ENCODE data around the gene TMEM106C.
A peak's percentile ranks its signal among the peaks of the same experiment; 100 is the strongest.

Gene TMEM106C, protein sequence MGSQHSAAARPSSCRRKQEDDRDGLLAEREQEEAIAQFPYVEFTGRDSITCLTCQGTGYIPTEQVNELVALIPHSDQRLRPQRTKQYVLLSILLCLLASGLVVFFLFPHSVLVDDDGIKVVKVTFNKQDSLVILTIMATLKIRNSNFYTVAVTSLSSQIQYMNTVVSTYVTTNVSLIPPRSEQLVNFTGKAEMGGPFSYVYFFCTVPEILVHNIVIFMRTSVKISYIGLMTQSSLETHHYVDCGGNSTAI

DNA sequence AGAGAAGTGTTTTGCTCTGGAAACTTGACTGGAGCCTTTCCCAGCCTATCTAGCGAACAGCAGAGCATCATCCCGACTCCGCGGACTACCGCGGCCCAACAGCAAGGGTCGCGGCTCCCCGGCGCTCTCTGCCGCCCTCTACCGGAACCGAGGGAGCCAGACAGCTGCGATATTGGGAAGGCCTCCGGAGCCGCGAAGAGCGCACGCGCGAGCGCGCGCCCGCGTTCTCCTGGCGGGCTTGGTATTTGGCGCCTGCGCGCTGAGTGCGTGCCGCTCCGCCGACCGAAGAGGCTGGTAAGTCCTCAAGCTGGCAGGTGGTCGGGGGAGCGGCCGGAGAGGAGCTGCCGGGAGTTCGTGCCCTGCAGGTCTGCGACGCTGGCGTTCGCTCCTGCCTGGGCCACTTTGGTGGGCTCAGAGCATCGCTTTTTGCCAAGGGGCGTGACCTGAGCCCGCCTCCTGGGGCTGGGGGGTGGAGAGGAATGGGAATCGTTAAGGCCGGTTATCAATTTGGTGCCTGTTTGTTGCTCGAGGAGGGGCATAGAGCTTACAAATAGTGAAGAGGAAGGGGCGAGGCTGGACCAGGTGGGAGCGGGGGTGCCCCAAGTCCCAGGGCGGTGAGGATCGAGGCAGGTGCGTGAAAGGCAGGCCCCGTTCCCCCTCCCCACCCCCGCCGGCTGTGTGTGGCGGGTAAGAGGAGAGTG is at the start of gene TMEM106C:
Gene TMEM106C, plus strand, starts transcription at position 257 of the 701 bp plus-strand sequence. CDS start 641 bp downstream, outside the sequence.
- DNase-seq = peak; percentile 92

DNA sequence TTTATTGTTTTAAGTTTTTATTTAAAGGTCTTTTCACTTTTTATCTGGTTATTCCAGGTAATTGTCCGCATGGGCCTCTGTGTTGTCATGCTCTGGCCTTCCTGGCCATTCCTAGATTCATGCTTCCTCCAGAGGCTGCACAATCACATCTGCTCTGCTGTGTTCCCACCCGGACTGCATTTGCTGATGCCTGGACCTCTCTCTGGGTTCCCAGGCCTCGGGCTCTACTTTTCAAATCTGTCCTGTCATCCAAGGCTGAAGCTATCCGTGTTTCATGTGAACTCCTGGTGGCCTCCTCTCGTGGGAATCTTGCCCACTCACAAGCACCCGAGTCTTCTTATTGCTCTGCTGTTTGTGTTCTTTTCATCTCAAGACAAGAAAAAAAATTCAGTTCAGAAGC is 42.5 kb upstream of the TMEM106C start:
- no peak for DNase-seq

DNA sequence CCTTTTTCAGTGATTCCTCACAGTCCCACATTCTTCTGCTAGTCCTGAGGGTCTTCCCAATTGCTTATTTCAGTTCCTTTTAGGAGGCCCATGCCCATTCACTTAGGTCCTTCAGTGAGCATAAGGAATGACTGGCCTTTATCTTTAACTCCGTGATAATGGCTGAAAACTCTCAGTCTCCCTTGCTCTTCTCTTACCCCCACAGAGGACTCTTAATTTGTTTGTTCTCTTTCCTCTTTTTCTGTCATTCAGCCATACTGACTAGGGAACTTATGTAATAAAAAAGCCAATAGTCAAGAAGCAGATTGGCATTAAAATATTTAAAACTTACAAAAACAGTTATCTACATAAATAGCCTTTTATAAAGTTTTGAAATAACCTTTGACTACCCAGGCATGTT is 41.5 kb upstream of the TMEM106C start:
- DNase-seq = no peak

DNA sequence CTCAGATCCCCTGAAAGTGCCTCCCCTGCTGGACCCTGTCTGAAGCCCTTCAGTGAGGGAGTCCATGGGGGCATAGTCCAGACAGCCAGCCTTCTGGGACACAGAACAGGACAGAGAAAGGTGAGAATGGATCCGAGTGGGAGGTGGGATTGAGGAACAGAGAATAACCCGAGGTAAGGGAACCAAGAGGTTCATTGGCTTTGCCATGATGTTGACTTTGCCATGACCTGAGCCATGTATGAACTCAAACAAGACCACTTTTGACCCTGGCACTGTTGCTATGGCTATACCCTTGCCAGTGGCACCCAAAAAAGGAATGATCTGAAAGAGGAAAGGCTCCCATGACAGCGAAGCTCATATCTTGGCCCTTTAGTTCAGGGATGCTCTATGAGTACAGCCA is 36.0 kb upstream of the TMEM106C start:
- DNase-seq = no peak

DNA sequence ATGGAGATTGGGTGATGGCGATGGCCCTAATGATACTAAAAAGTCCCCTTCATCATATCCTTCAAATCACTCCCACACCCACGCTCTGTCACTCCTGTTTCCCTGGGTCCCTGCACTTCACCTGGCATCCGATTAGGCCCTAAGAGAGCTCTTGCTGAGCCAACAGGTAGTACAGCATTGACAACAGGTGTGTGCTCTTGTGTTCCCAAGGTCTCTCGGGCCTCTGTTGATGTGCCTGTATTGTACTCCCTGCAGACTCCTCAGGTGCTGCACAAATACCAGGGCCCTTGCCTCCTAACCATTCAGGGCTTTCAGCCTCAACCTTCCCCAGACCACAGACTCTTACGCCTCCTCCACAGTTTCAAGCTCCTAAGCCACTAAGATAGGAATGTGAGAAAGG is 32.8 kb upstream of the TMEM106C start:
- no peak for DNase-seq

DNA sequence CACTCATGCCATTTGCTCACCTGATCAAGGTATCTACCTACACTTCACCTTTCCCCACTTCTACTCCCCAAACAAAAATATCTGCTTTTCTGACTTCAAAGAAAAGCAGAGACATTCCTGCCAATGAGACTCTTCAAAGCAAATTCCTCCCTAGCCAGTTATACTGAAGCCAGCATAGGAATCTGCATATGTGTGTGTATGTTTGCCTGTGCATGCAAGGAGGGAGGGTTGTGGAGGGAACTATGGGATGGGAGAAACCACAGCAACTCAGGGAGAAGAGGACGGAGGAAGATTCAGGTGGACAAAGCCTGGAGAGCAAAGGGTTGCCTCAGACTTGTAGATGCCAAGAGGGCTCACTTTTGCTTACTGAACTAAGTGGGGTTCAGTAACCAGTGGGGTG is 32.2 kb upstream of the TMEM106C start:
- DNase-seq = no peak

DNA sequence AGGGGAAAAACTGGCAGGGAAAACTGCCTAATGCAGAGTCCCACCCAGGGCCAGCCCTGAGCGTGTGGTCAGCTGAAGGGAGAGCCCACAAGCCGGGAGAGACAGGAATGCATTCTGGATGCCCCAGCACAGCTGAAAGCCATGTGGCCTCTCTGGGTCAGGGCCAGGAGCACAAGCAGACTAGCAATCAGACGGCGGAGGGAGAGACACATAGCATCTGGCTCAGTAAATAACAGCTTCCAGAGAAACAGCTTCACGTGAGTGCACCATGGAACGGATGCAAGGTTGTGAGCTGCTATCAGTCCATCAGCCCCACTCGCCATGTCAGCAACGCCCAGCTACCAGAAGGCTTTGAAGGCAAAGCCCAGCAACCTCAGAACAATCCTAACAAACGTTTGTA is 28.2 kb upstream of the TMEM106C start:
- no peak for DNase-seq

DNA sequence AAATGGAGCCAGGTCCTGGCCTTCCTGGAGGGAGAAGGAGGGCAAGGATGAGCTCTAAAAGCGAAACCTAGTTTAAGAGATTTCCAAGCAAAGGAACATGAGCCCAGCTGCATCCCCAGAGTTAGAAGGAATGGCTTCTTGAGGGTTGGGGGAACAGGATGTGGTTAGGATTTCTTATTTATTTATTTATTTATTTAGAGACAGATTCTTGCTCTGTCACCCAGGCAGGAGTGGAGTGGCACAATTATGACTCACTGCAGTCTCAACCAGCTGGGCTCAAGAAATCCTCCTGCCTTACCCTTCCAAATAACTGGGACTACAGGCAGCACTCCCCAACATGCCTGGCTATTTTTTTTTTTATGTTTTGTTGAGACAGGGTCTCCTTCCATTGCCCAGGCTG is 25.3 kb upstream of the TMEM106C start:
- no peak for DNase-seq

DNA sequence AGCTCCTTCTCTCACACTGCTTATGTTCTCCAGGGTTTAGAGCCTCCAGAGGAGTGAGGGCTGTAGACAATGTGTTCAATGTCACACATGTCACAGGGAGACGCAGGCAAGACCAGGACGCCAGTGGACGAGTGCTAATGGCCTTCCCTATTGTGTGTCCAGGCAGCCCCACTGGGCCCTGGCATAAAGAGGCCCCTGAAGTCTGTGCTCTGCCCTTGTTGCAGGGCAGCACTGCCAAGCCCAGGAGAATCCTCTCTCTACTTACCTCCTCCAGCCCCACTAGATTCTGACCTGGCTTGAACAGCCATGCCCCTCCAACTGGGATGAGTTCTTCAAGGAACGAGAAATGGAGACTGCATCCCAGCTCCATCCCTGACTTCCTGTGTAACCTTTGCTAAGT is 24.8 kb upstream of the TMEM106C start:
- no peak for DNase-seq

DNA sequence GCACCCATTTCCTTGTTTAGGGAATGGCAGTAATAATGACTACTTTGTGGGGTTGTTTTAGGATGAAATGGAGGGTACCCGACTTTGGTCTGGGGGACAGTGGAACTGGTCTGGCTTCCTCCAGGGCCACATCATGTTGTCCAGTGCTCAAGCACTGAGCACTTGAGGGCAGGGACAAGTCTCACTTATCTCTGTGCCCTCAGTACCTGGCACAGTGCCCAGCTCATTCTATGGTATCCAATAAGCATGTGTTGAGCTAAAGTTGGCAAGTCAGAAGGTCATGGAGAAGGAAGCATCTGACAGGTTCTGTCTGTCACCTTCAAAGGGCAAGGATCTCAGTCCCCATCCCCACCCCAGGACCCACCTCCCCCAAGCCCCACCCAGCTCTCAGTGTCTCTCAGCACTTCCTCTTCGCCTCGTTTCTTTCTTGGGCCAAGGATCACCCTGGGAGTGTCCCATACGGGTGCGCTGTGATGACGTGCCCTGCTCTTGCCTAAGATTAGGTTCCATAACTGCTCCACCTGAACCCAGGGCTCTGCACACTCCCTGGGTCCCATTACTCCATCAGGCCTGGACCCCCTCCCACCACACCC is 24.3 kb upstream of the TMEM106C start:
- no peak for DNase-seq

DNA sequence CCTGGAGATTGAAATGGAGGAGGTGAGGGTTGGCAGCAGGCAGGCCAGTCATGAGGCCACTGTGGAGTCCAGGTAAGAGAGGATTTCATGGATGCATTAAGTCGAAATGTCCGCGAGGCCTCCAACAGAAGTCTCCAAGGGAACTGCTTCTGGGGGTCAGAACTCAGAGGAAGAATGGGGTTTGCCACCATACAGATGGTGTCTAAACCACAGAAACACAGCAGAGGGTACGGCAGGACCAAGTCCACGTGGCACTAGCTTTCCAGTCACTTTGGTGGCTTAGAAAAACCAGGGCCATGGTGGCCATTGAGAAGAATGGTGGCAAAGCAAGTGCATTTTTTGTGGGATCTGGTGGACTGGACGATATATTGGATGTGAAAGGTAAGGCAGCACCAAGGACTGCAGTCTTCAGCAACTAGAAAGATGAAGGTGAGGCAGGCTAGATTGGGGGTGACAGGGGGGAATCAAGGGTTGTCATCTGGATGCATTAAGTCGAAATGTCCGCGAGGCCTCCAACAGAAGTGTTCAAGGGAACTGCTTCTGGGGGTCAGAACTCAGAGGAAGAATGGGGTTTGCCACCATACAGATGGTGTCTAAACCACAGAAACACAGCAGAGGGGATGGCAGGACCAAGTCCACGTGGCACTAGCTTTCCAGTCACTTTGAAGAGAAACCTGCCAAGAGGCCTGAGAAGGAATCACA is 22.5 kb upstream of the TMEM106C start:
- no peak for DNase-seq

DNA sequence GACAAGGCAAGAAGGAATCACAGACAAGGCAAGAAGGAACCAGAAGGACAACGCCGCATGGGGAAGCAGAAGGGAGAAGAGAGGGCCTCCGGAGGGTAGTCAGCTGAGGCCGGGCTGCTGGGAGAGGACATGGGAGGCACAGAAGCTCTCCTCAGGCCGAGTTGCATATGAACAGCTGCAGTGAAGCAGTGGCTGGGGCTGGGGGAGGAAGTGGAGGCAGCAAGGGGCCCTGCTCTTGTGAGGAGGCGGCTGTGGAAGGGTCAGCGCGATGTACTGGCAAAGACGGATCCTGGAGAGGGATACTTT is 22.0 kb upstream of the TMEM106C start:
- no peak for DNase-seq

DNA sequence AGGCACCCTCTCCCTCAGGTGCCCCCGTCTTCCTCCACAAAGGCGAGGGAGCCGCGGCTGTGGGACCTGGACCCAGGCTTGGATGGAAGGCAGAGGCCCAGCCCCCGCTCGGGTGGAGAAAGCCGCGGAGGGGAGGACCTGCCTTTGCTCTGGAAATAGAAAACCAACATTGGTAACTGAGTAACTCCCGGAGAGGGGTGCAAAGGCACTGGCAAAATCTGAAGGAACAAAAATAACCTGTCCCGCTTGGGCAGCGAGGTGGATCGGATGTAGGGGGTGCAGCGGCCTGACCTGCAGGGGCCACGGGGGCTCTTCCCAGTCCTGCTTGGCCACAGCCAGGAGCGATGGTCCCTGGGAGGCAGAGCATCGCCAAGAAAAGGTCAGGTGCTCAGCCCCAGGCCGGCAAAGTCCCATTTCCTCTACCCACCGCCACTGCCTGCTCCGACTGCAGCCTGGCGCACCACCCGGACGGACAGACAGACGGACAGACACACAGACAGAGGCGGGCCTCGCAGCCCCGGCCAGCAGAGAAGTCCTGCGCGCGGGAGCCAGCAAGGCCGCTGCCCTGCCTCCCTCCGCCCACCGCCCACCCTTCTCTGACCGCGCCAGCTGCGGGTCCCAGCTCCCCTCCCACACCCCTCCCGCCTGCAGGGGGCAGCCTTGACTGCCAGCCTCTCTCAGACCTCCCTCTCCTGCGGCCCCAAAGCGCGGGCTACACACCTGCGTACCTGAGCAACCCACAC is 21.4 kb upstream of the TMEM106C start:
- DNase-seq = peak; percentile 42

DNA sequence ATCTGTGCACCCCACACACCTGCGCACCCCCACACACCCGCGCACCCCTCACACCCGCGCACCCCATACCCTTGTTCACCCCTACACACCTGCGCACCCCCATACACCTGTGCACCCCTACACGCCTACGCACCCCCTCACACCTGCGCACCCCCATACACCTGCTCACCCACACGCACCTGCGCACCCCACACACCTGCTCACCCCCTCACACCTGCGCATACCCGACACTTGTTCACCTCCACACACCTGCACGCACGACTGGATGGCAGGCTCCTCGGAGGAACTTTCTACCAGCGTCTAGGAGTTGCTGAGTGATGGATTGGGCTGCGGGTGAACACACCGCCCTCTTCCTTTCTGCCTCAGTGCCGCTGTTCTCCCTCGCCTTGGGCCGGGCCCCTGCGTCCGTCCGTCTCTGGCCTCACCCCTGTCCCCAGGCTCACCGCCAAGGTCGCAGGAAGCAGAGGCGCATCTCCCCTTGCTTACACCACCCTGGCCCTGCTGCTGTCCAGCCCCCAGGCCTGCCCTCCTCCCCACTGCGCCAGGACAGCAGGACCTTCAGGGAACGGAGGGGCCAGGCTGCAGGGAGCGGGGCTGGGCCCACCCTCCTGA is 20.7 kb upstream of the TMEM106C start:
- no peak for DNase-seq

DNA sequence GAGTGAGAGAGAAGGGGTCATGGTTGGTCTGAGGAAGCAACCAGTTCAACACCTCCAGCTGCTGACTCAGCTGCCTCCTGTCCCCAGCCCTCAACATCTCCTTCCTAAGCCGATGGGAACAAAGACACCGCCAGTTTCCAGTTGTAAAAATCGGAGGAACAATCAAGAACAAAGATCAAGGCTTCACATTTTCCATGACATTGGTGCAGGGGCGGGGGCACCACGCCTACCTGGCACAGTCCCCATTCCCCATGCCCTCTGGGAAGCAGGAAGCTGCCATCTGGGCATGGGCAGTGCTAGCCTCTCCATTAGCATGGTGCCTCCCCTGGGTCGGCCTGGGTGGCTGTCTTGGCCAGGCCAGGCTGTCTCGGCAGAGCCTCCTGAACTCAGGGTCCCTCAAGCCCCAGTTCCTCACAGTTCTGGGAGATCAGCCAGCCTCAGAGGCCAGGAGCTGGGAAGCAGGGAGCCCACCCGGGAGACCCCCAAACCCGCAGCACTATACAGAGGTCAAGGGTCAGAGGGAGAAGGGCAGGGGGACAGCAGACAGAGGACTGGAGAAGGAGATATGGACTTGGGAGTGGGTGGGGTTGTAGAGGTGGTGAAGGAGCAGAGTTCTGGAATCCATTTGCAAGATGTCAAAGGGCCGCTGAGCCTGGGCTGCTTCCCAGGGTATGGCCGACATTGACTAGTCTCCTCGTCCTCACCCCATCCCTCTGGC is 19.6 kb upstream of the TMEM106C start:
- DNase-seq = no peak

DNA sequence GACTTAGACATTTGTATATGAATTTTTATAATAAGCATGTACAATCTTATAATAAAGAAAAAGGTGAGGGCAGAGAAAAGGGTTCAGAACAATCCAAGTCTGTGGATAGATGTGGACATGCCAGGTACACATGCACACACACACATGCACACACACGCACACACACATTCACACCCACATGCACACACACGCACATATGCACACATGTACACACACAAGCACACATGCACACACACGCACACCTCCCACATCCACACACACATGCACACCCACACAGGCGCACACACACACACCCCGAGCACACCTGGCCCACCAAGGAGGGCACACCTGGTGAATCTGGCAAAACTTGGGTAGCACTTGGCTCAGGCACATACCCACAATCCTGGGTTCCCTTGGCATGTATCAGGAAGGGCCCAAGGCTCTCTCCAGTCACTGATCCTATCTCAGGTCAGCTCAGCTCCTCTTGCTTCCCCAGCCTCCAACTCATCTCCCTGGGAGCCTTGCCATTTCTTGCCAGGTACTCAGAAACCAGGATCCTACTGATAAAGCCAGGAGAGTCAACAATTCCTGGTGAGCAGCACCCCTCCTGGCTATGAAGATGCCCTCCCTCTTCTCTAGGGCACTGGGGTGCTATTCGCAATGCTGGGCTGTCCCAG is 18.6 kb upstream of the TMEM106C start:
- no peak for DNase-seq

DNA sequence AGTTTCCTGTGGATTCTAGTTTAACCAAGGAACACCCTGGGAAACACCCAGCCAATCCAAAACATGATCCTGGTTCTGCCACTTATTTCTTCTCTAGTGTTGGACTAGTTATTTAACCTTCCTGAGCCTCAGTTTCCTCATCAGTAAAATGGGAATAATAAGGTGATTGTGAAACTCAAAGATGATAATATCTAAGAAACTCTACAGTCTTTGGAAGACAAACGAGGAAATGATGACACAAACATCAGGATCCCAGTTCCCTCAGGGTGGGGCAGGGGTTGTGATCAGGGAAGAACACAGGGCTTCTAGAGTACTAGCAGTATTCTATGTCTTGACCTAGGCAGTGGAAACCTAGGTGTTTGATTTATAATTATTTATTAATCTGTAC is 18.1 kb upstream of the TMEM106C start:
- no peak for DNase-seq

DNA sequence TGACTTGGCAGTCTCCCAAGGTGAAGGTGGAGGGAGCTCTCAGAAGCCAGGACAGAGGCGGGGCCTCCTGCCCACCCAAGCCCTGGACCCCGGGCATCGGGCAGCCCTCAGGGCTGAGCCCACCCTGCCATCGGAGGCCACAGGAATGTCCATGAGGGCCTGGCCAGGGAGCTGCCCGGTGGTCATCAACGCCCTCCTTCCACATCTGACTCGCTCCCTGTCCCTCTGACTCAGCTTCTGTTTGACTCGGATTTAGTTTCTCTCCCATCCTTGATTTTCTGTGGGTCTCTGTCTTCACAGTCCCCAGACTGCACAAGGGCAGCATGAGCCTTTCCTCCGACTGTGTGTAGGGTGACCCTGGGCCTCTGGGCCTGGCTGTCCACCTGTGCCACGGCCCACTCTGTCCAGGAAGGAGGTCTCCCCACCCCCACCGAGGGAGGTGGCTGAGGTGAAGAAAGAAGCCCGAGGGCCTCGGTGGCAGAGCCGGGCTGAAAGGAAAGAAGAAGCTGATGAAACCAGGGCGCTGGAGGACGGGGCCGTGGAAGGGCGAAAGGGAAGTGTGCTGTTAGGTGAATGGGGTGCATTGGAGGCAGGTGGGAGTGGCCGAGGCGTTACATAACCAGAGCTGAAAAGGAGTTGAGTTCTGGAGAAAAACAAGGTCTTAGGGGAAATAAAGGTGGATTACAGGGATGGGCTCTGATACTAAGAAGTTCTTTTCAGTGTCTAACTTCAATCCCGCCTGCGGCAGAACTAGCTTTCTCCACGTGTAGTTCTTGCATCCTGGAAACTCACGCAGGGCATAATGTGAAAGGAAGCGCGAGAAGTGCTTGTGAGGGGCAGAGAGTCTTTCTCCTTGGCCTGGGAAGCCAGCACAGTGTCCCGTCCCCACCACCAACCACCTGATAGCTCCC is 16.7 kb upstream of the TMEM106C start:
- DNase-seq = no peak

DNA sequence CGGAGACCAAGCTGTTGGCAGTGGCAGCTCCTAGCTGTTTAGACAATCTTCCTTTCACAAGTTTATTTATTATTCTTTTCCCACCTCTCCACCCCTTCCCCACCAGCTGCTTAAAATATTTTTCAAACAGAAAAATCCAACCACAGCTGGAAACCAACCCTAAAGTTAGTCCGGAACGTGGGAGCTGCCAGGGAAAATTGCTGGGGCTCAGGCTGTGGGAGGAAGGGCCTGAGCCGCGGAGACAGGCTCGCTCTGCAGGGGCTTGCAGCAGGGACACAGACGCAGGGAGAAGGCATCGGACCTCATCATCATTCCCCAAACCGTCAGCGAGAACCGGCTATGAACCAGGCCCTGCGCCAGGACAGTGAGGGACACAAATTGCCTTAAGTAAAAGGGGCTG is 16.1 kb upstream of the TMEM106C start:
- no peak for DNase-seq

Data from activated naive CD4-positive, alpha-beta T cell treated with Interleukin-2 at 50 U/mL for 16 hours (primary cell).